A549 (cell line): Measurements from ENCODE around the gene KNDC1.

Experiments
- CTCF ChIP-seq: fragments of >200 bp; sonication (Bioruptor Twin); formaldehyde crosslinking; IDR thresholded peaks from 3 replicates; pipeline ENCODE4 v1.5.1; 2016
- RAD21 ChIP-seq, 2 experiments: fragments of >200 bp in 1 of 2; sonication (Bioruptor Twin) in 1 of 2; formaldehyde crosslinking in 1 of 2; IDR thresholded peaks in 1 of 2; conservative IDR thresholded peaks in 1 of 2; 2 replicates in 1 of 2; 3 replicates in 1 of 2; pipeline ENCODE4 v1.6.1; 2012 to 2018; ENCODE audit warnings: inconsistent platforms in 1 of 2
- REST ChIP-seq: fragments of 200-600 bp; sonication (generic); IDR thresholded peaks from 2 replicates; pipeline ENCODE4 v1.6.1; 2016; ENCODE audit warnings: antibody characterized with exemption, mild to moderate bottlenecking, moderate library complexity
- RNF2 ChIP-seq: fragments of 200-600 bp; sonication (generic); IDR thresholded peaks from 2 replicates; pipeline ENCODE4 v1.6.1; 2016; ENCODE audit warnings: low read depth, mild to moderate bottlenecking, antibody characterized with exemption, moderate library complexity, borderline replicate concordance
- SMC3 ChIP-seq: fragments of >200 bp; sonication (Bioruptor Twin); formaldehyde crosslinking; IDR thresholded peaks from 3 replicates; pipeline ENCODE4 v1.6.1; 2018; ENCODE audit warnings: inconsistent platforms
- USF2 ChIP-seq: fragments of 450-650 bp; IDR thresholded peaks from 2 replicates; pipeline ENCODE4 v1.6.1; 2014; ENCODE audit warnings: antibody characterized with exemption

- TF ChIP-seq CTCF = no peak
- no peak for TF ChIP-seq USF2
- TF ChIP-seq RNF2 = no peak
- no peak for TF ChIP-seq REST
- no peak for TF ChIP-seq SMC3
- TF ChIP-seq RAD21 (conservative IDR thresholded peaks at IDR 0.05 in 1 of 2, IDR thresholded peaks at IDR 0.05 in 1 of 2) = no peak
Measured at GRCh38 chr10:133183646-133184378, 23.8 kb downstream of the KNDC1 start.
